Measurements from ENCODE around the gene ANO6. TPM values are rescaled to one million over a fixed set of nuclear protein-coding genes. Genes with fewer than 3 reads are reported as not detected.

The ANO6 gene
- total RNA-seq, 1 experiment from 2014 or later, result 59.3 TPM

- Histone ChIP-seq H3K4me3 (ENCODE audit: low read depth, low read length, poor library complexity, severe bottlenecking) (no peak overlapping the region), H3K4me1 (ENCODE audit: insufficient read depth, low read length, poor library complexity, severe bottlenecking) (peaks cover 4% of the 10 kb centered on the region), H3K27ac (ENCODE audit: low read depth, low read length, poor library complexity, severe bottlenecking) (no peak overlapping the region), H3K9me3 (ENCODE audit: low read depth, low read length, poor library complexity, severe bottlenecking) (no peaks in the 10 kb centered on the region), H3K27me3 (replicated peaks; ENCODE audit: insufficient read depth, low read depth, low read length, poor library complexity) (no peaks in the 10 kb centered on the region), H3K36me3 (ENCODE audit: insufficient read depth, low read length, poor library complexity, severe bottlenecking) (no peaks in the 10 kb centered on the region)
- intact Hi-C loops (cut with micrococcal nuclease; ENCODE audit: unreplicated experiment), result no loop called here
- ChIA-PET CTCF (no interaction called here), POLR2A (ENCODE audit: low non-redundant PET) (no interaction called here)
- DNase-seq (ENCODE audit: low spot score), result no peak
- BruUV-seq (replicated peaks), result no TSS peak
- TF ChIP-seq CTCF (conservative IDR thresholded peaks at IDR 0.05; ENCODE audit: low read depth, low read length) (no peak), EZH2 (IDR thresholded peaks at IDR 0.05; ENCODE audit: borderline replicate concordance, low read depth, low read length, poor library complexity, severe bottlenecking) (no peak)
Measured at GRCh38 chr12:45309836-45310626, 94.1 kb downstream of the ANO6 start.

- no peak overlapping the region for H3K27ac ChIP-seq (ENCODE audit: low read depth, low read length, poor library complexity, severe bottlenecking)
- H3K9me3 ChIP-seq (ENCODE audit: low read depth, low read length, poor library complexity, severe bottlenecking), result no peaks in the 10 kb centered on the region
- H3K27me3 ChIP-seq (replicated peaks; ENCODE audit: insufficient read depth, low read depth, low read length, poor library complexity), result no peaks in the 10 kb centered on the region
- TF ChIP-seq CTCF (conservative IDR thresholded peaks at IDR 0.05; ENCODE audit: low read depth, low read length) (no peak), EZH2 (IDR thresholded peaks at IDR 0.05; ENCODE audit: borderline replicate concordance, low read depth, low read length, poor library complexity, severe bottlenecking) (no peak)
- no peak overlapping the region for H3K4me3 ChIP-seq (ENCODE audit: low read depth, low read length, poor library complexity, severe bottlenecking)
- H3K4me1 ChIP-seq (ENCODE audit: insufficient read depth, low read length, poor library complexity, severe bottlenecking), result peaks cover 4% of the 10 kb centered on the region
- CTCF ChIA-PET, result no interaction called here
- H3K36me3 ChIP-seq (ENCODE audit: insufficient read depth, low read length, poor library complexity, severe bottlenecking), result no peaks in the 10 kb centered on the region
- no peak for DNase-seq (ENCODE audit: low spot score)
- intact Hi-C loops (cut with micrococcal nuclease; ENCODE audit: unreplicated experiment), result no loop called here
- BruUV-seq (replicated peaks), result no TSS peak
- POLR2A ChIA-PET (ENCODE audit: low non-redundant PET), result no interaction called here
Measured at GRCh38 chr12:45310627-45310968, 94.7 kb downstream of the ANO6 start.

- no peak overlapping the region for H3K4me3 ChIP-seq (ENCODE audit: low read depth, low read length, poor library complexity, severe bottlenecking)
- CTCF ChIA-PET, result no interaction called here
- no peaks in the 10 kb centered on the region for H3K27me3 ChIP-seq (replicated peaks; ENCODE audit: insufficient read depth, low read depth, low read length, poor library complexity)
- no peak for TF ChIP-seq CTCF (conservative IDR thresholded peaks at IDR 0.05; ENCODE audit: low read depth, low read length)
- TF ChIP-seq EZH2 (IDR thresholded peaks at IDR 0.05; ENCODE audit: borderline replicate concordance, low read depth, low read length, poor library complexity, severe bottlenecking), result no peak
- BruUV-seq (replicated peaks), result no TSS peak
- no peaks in the 10 kb centered on the region for H3K4me1 ChIP-seq (ENCODE audit: insufficient read depth, low read length, poor library complexity, severe bottlenecking)
- H3K9me3 ChIP-seq (ENCODE audit: low read depth, low read length, poor library complexity, severe bottlenecking), result no peaks in the 10 kb centered on the region
- DNase-seq (ENCODE audit: low spot score), result no peak
- intact Hi-C loops (cut with micrococcal nuclease; ENCODE audit: unreplicated experiment), result no loop called here
- no peaks in the 10 kb centered on the region for H3K36me3 ChIP-seq (ENCODE audit: insufficient read depth, low read length, poor library complexity, severe bottlenecking)
- H3K27ac ChIP-seq (ENCODE audit: low read depth, low read length, poor library complexity, severe bottlenecking), result no peak overlapping the region
- POLR2A ChIA-PET (ENCODE audit: low non-redundant PET), result no interaction called here
Measured at GRCh38 chr12:45312012-45312411, 96.1 kb downstream of the ANO6 start.
